Right lobe of liver (tissue), 6 donors: Measurements from ENCODE around the gene VAC14. TPM values are rescaled to one million over a fixed set of nuclear protein-coding genes. Genes with fewer than 3 reads are reported as not detected.
A peak's percentile ranks its signal among the peaks of the same experiment; 100 is the strongest.

Source experiments
- ATAC-seq, 4 donors: fragments of 200-7000 bp; cut with Tn5 transposase; one replicate each; pipeline ENCODE4 v1.9.1; 2020; ENCODE audit warnings: mild to moderate bottlenecking in 4 of 4, moderate library complexity in 4 of 4
- DNase-seq, 3 donors: peaks; one replicate each; pipeline ENCODE4 v3.0.0-alpha.2; 2020
- H3K27ac ChIP-seq, 3 donors: fragments of 200-600 bp; one replicate each; pipeline ENCODE4 v1.8.0; 2022
- H3K27me3 ChIP-seq, 2 donors: fragments of 200-600 bp; one replicate each; pipeline ENCODE4 v1.8.0; 2022
- H3K36me3 ChIP-seq, 4 donors: fragments of 200-600 bp; sonication (generic) in 1 of 4; one replicate each; pipeline versions ENCODE4 v1.5.1 to v1.8.0; 2017 to 2022; ENCODE audit warnings: control low read depth in 1 of 4
- H3K4me1 ChIP-seq, 4 donors: fragments of 200-600 bp; sonication (generic) in 1 of 4; one replicate each; pipeline versions ENCODE4 v1.5.1 to v1.8.0; 2017 to 2022; ENCODE audit warnings: control low read depth in 1 of 4
- H3K4me3 ChIP-seq, 3 donors: fragments of 200-600 bp; one replicate each; pipeline ENCODE4 v1.8.0; 2022
- H3K9me3 ChIP-seq, 4 donors: fragments of 200-600 bp; sonication (generic) in 1 of 4; one replicate each; pipeline versions ENCODE4 v1.5.1 to v1.8.0; 2017 to 2022; ENCODE audit warnings: control low read depth in 1 of 4
- CTCF ChIP-seq, 4 donors: fragments of 200-600 bp in 3 of 4; fragments of 450-650 bp in 1 of 4; IDR thresholded peaks; one replicate each; pipeline versions ENCODE4 v1.5.1 to v1.8.0; 2016 to 2022; ENCODE audit warnings: antibody characterized with exemption in 4 of 4, mild to moderate bottlenecking in 2 of 4
- POLR2A ChIP-seq: fragments of 450-650 bp; IDR thresholded peaks from one replicate; pipeline ENCODE4 v1.6.1; 2017; ENCODE audit warnings: antibody characterized with exemption, mild to moderate bottlenecking
- WGBS: methylation state at CpG from one replicate; pipeline ENCODE4 v1.1.6; 2018; ENCODE audit warnings: low coverage, low lambda C conversion rate; ENCODE audit not compliant: insufficient coverage; ENCODE audit errors: missing lambda C conversion rate; 5-methylcytosine and 5-hydroxymethylcytosine counted together
- intact Hi-C, 2 donors: fragments of 100-400 bp; cut with DNase I; formaldehyde crosslinking; loops; one replicate each; pipeline versions ENCODE4 v1.11.2 to v1.14.1; 2022
- total RNA-seq, 6 experiments: library from RNA; depleted of rRNA in 2 of 6; stranded (reverse); fragments of >200 nt in 2 of 6; fragmentation: NEBNext Ultra II Directional in 3 of 6; extraction: Animal tissue kit (Norgen Biotek cat#: 25700) in 3 of 6; gene quantifications; one replicate each; pipeline versions ENCODE4 v1.1.0 to v1.2.4, GENCODE V29; 2016 to 2023
- donor health status: DM: no; HTN: yes; CAD: no.
- donor health status: DM: no; HTN: no; CAD: no.
- donor health status: DM: no; HTN: no; CAD: no.
- donor health status: DM: no; HTN: yes; CAD: no.
- donor health status: DM: no; HTN: yes; CAD: no.

The VAC14 gene
- total RNA-seq, 6 experiments from 2014 or later: 14.3 to 40.2 (median 23.4) TPM

GRCh38 chr16:70703041-70703834, 97.7 kb downstream of the VAC14 start:
- H3K27me3 ChIP-seq: no peaks in the 10 kb centered on the region
- no peak for TF ChIP-seq POLR2A
- TF ChIP-seq CTCF (IDR thresholded peaks at IDR 0.05): peak in 1 of 4 donors; percentile 7
- DNase-seq (no peak), ATAC-seq (peak in 3 of 4 donors; percentile 8 to 57 (median 24))
- peak overlapping the region in 1 of 3 donors; percentile 20 for H3K27ac ChIP-seq
- peaks cover 0 to 17% (median 0%) of the 10 kb centered on the region in 4 donors for H3K4me1 ChIP-seq
- WGBS: no CpG with 5 or more reads among the region's 16 CpGs
- no peaks in the 10 kb centered on the region for H3K36me3 ChIP-seq
- H3K9me3 ChIP-seq: no peaks in the 10 kb centered on the region
- intact Hi-C loops: no loop called here
- no peak overlapping the region for H3K4me3 ChIP-seq

- TF ChIP-seq POLR2A (no peak), CTCF (IDR thresholded peaks at IDR 0.05) (no peak)
- Histone ChIP-seq H3K36me3 (no peaks in the 10 kb centered on the region), H3K27me3 (no peaks in the 10 kb centered on the region), H3K4me3 (no peak overlapping the region), H3K9me3 (no peaks in the 10 kb centered on the region), H3K27ac (peak overlapping the region in 1 of 3 donors; percentile 20), H3K4me1 (peaks cover 0 to 17% (median 0%) of the 10 kb centered on the region in 4 donors)
- DNase-seq (no peak), ATAC-seq (peak in 3 of 4 donors; percentile 7 to 33 (median 17))
- intact Hi-C loops: no loop called here
- WGBS: 0% methylated on average over 1 of the region's 8 CpGs
These were observed 98.3 kb downstream of the VAC14 start for GRCh38 chr16:70702624-70703023.

- peak in 3 of 4 donors; percentile 3 to 24 (median 3) for ATAC-seq
- no peaks in the 10 kb centered on the region for H3K9me3 ChIP-seq
- no peak for DNase-seq
- intact Hi-C loops: no loop called here
- H3K4me1 ChIP-seq: peaks cover 0 to 17% (median 0%) of the 10 kb centered on the region in 4 donors
- no peak overlapping the region for H3K4me3 ChIP-seq
- 29% methylated on average over 1 of the region's 8 CpGs for WGBS
- H3K27me3 ChIP-seq: no peaks in the 10 kb centered on the region
- no peaks in the 10 kb centered on the region for H3K36me3 ChIP-seq
- TF ChIP-seq POLR2A (no peak), CTCF (IDR thresholded peaks at IDR 0.05) (no peak)
- no peak overlapping the region for H3K27ac ChIP-seq
These were observed 99.0 kb downstream of the VAC14 start for GRCh38 chr16:70701998-70702397.

- Histone ChIP-seq H3K36me3 (no peaks in the 10 kb centered on the region), H3K4me1 (peaks cover 0 to 17% (median 0%) of the 10 kb centered on the region in 4 donors), H3K27ac (no peak overlapping the region), H3K27me3 (no peaks in the 10 kb centered on the region), H3K4me3 (no peak overlapping the region), H3K9me3 (no peaks in the 10 kb centered on the region)
- intact Hi-C loops: no loop called here
- DNase-seq (no peak), ATAC-seq (no peak)
- 77% methylated on average over 3 of the region's 9 CpGs for WGBS
- no peak for TF ChIP-seq POLR2A
- TF ChIP-seq CTCF (IDR thresholded peaks at IDR 0.05): no peak
These were observed 99.4 kb downstream of the VAC14 start for GRCh38 chr16:70701596-70701995.
